Coronary artery (tissue), 2 donors: ENCODE data around the gene DENND2D.
A peak's percentile ranks its signal among the peaks of the same experiment; 100 is the strongest.

ENCODE experiments used
- DNase-seq: peaks from one replicate; pipeline ENCODE4 v3.0.0-alpha.2; 2017; ENCODE audit warnings: low spot score
- H3K27ac ChIP-seq, 2 donors: fragments of 200-600 bp; sonication (generic); one replicate each; pipeline ENCODE4 v1.5.1; 2016 to 2019
- H3K4me3 ChIP-seq: fragments of 200-600 bp; sonication (generic); 2 replicates; pipeline ENCODE4 v1.5.1; 2016; ENCODE audit warnings: mild to moderate bottlenecking, moderate library complexity
- TF ChIP-seq, protein P1 (sequence below): fragments of 200-600 bp; sonication (generic); IDR thresholded peaks from one replicate; pipeline ENCODE4 v1.5.1; 2019; ENCODE audit warnings: antibody characterized with exemption

The DENND2D gene

DNA sequence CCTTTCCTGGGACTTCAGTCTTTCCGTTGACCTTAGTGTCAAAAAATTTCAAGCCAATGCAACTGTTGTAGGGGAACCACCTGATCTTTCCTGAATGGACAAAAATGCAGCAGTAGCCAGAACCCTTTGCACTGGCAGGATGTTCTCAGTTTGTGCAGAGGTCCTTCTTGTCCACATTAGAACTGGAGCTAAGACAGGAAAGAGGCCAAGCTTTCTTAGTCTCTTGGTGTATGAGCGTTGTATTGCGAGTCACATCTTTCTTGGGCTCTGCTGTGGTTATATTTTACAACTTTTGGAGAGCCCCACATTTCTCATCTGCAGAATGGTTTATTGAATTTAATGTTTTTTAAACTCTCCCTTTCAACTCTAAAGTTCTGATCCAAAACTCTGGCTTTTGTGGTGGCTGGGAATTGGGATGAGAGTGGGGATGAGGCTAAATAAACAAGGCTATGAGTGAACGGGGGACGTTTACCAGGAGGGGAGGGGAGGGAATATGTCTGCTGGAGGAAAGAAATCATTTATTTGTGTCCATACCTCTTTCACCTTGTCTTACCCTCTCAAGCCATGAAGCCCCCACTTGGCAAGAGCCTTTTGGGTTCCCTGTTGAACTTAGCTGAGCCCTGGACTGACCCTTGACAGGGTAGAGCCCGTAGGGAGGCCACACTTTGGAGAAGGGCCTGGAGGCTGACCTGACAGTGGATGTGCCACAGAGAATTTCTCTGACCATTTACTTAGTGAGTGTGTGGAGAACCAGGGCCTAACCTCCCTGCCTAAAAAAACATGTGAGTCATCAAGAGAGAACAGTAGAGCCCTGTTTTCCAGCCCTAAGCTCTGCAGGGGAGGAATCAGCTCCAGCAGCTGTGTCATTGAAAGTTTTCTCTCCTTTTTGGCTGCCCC lies 27.7 kb upstream of the DENND2D start:
- no peak for DNase-seq
- Histone ChIP-seq H3K27ac (peak overlapping the region in 1 of 2 donors; percentile 68), H3K4me3 (no peak overlapping the region)
- TF ChIP-seq, protein P1, sequence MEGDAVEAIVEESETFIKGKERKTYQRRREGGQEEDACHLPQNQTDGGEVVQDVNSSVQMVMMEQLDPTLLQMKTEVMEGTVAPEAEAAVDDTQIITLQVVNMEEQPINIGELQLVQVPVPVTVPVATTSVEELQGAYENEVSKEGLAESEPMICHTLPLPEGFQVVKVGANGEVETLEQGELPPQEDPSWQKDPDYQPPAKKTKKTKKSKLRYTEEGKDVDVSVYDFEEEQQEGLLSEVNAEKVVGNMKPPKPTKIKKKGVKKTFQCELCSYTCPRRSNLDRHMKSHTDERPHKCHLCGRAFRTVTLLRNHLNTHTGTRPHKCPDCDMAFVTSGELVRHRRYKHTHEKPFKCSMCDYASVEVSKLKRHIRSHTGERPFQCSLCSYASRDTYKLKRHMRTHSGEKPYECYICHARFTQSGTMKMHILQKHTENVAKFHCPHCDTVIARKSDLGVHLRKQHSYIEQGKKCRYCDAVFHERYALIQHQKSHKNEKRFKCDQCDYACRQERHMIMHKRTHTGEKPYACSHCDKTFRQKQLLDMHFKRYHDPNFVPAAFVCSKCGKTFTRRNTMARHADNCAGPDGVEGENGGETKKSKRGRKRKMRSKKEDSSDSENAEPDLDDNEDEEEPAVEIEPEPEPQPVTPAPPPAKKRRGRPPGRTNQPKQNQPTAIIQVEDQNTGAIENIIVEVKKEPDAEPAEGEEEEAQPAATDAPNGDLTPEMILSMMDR: no peak

GRCh38 chr1:111227434-111227833 lies 27.0 kb upstream of the DENND2D start, which contains the start of gene CHI3L2:
Gene CHI3L2, plus strand, starts transcription at chr1:111227713. Its CDS starts 17 bp downstream, at chr1:111227730.
- peak within 1 kb of the TSS in 1 of 2 donors; percentile 68 for H3K27ac ChIP-seq
- TF ChIP-seq, protein P1: no peak

DNA sequence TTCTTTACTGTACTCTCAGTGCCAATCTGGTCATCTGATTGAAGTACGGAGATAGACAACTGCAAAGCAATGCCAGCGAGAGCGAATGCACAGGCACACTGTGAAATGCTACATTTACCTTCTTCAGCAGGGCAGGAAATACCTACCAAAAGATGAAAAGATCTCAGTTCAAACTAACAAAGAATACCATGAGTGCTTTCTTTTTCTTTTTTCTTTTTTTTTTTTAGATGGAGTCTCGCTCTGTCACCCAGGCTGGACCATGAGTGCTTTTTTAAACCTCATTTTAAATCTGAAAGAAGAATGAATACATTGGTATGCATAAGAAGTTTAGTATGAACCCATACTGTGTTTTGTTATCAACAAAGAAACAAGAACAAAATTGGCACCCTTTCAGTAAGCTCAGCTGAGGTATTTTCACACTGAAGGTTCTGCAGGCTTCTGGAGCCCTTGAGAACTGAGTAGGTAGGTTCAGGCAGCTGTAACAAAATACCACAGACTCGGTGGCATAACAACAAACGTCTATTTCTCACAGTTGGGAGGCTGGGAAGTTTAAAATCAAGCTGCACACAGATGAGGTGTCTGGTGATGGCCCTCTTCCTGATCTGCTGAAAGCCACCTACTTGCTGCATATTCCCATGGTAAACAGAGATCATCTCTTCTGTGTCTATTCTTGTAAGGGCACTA lies 25.4 kb upstream of the DENND2D start:
- no peak overlapping the region for H3K4me3 ChIP-seq
- TF ChIP-seq, protein P1: no peak
- no peak overlapping the region for H3K27ac ChIP-seq
- no peak for DNase-seq

More at GRCh38 chr1:111227434-111227833, 27.0 kb upstream of the DENND2D start, which contains the start of gene CHI3L2:
- DNase-seq: no peak
- no peak within 1 kb of the TSS for H3K4me3 ChIP-seq

- Histone ChIP-seq H3K4me3 (no peak overlapping the region), H3K27ac (no peak overlapping the region)
- no peak for DNase-seq
- TF ChIP-seq, protein P1: no peak
Observed at GRCh38 chr1:111225091-111225490, 24.6 kb upstream of the DENND2D start.

DNA sequence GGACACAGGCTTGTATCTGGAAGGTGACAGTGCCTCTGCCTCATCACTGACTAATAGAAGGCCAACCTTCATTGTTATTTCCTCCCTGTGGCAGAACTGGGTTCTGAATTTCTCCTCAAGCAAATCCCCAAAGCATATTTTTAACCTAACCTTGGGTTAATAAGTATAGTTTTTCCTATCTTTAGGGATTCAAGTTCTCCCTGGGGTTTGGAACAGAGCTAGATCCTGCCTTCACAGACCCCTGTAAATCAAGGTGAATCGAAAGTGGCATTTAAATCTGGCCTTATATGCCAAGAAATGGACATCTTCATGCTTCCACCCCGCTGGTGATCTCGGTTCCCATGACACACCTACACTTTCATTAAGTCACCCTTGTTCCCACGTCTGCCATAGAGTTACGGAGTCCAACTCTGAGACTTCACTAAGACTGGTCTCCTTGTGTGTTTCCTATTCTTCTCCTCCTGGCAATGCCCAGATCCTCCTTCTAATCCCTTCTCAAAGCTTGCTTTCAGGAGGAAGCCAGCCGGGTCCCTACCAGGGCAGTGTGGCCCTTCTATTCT lies 22.8 kb upstream of the DENND2D start:
- Histone ChIP-seq H3K4me3 (no peak overlapping the region), H3K27ac (no peak overlapping the region)
- DNase-seq: no peak
- TF ChIP-seq, protein P1: peak; percentile 11

DNA sequence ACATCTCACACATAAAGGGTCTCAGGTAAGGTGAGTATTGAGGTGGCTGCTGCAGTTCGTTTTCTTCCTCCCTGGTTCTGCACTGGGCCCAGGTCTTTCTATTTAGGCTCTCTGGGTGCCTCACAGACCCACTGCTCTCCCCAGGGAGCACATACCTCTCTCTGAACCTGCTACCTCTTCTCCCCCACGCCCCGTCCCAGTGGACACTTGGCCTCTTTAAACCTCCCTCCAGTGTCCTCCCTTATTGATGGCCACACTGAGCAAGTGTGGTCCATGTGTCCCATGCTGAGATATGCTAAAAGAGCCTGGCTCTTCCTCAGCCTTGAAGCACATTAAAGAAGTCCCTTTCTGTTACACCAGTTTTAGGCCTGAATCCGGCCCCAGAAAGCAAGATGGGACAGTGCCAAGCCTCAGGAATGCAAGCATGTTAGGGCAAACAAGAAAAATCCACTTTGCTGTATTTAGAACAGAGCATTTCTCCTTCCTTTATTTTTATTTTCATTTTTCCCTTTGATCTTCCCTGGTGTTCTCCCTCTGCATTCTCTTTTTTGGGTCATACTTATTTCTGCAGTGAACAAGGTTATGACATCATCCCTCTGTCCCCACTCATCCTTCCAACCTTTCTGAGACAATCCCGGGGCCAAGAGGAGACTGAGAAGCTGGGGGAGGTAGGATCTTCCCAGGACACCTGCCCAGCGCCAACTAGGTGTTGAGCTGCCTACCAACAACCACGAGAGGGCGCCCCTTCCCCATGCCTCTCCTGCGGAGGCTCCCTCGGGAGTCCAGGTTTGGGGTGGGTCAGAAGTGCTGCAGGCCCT lies 22.1 kb upstream of the DENND2D start:
- no peak overlapping the region for H3K27ac ChIP-seq
- TF ChIP-seq, protein P1: peak; percentile 83
- peak; percentile 77 for DNase-seq
- no peak overlapping the region for H3K4me3 ChIP-seq
